GM13976 (cell line): ENCODE data around the gene CAPNS2.

ENCODE experiments used
- DNase-seq: peaks from one replicate; pipeline ENCODE4 v3.0.0; 2012; ENCODE audit warnings: low spot score
- in situ Hi-C: fragments of 300-500 bp; cut with MboI; formaldehyde crosslinking; loops from one replicate; pipeline ENCODE4 v1.12.0; 2022; ENCODE audit warnings: low sequenced_read_pairs, mixed read lengths, inconsistent platforms; ENCODE audit not compliant: unreplicated experiment
- TF ChIP-seq, protein P1 (sequence below): IDR thresholded peaks from 2 replicates; pipeline ENCODE4 v1.5.1; 2012; ENCODE audit warnings: borderline replicate concordance, mild to moderate bottlenecking; ENCODE audit not compliant: insufficient read depth; ENCODE audit errors: extremely low read depth, missing control alignments, control extremely low read depth

The CAPNS2 gene

DNA sequence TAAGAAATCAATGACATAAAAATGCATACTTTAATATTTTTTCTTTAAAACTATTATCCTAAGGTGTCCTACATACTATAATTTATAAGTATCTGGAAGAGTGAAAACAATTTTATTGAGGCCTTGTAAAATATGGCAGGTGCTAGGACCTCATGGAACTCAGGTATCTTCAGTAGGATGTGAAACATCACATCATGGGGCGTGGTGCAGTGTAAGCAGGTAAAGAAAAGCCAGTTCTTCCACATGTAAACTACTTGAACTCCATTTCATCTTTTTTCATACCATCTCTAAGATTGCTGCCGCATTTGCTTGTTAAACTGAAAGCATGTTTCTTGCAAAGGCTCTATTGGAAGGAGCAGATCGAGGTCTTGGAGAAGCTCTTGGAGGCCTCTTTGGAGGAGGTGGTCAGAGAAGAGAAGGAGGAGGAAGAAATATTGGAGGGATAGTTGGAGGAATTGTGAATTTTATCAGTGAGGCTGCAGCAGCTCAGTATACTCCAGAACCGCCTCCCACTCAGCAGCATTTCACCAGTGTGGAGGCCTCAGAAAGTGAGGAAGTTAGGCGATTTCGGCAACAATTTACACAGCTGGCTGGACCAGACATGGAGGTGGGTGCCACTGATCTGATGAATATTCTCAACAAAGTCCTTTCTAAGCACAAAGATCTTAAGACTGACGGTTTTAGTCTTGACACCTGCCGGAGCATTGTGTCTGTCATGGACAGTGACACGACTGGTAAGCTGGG lies at the start of gene CAPNS2:
TSS of gene CAPNS2 (plus strand) at position 253 of the 744 bp plus-strand sequence. CDS start at position 326, 73 bp downstream.
- in situ Hi-C loops, result no loop called here
- TF ChIP-seq, protein P1, sequence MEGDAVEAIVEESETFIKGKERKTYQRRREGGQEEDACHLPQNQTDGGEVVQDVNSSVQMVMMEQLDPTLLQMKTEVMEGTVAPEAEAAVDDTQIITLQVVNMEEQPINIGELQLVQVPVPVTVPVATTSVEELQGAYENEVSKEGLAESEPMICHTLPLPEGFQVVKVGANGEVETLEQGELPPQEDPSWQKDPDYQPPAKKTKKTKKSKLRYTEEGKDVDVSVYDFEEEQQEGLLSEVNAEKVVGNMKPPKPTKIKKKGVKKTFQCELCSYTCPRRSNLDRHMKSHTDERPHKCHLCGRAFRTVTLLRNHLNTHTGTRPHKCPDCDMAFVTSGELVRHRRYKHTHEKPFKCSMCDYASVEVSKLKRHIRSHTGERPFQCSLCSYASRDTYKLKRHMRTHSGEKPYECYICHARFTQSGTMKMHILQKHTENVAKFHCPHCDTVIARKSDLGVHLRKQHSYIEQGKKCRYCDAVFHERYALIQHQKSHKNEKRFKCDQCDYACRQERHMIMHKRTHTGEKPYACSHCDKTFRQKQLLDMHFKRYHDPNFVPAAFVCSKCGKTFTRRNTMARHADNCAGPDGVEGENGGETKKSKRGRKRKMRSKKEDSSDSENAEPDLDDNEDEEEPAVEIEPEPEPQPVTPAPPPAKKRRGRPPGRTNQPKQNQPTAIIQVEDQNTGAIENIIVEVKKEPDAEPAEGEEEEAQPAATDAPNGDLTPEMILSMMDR, result no peak
- no peak for DNase-seq

DNA sequence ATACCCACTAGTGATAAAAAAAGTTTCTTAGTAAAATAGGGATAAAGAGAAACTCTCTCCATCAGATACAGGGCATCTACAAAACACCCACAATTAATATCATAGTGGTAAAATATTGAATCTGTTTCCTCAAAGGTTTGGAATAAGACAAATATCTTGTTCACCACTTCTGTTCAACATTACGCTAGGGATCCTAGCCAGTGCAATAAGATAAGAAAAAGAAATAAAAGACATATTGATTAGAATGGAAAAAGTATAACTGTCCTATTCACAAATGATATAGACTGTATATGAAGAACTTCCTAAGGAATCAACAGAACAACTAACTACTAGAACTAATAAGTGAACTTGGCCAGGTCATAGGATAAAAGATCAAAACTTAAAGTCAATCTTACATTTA lies 44.7 kb upstream of the CAPNS2 start:
- TF ChIP-seq, protein P1, result no peak
- in situ Hi-C loops, result no loop called here
- DNase-seq, result no peak

DNA sequence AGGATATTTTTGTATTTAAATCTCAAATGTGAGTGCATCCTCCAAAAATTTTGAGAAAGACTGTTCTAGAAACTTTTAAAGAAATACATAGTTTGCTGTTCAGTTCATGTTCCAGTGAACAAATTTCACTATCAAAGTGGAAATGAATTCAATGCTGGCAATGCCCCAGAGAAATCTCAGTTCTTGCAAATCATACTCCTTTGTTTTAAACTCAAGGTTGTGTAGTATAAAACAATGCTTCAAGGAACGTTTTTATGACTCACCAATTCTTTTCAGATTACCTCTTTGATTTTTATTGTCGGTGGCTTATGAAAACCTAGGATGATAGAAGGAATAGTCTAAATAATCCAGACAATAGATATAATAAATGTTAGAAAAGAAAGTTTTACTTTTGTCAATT lies 40.0 kb upstream of the CAPNS2 start:
- in situ Hi-C loops, result no loop called here
- no peak for DNase-seq
- TF ChIP-seq, protein P1, result no peak

DNA sequence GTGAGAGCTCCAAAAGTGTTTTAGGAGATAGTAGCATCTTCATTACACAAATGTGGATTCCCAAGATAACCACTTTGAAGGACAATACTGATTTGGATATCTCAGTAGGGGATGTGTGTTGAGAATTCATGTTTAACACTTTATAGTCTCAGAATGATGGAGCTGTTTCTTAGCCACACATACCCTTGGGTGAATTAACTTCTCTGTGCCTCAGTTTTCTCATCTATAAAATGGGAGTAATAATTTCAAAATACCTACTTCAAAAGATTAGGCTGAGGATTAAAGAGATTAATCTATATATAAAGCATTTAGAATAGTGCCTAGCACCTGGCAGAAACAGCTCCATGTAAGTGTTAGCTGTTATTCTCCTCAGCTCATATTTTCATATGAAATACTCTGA lies 38.6 kb upstream of the CAPNS2 start:
- in situ Hi-C loops, result no loop called here
- no peak for DNase-seq
- TF ChIP-seq, protein P1, result no peak

DNA sequence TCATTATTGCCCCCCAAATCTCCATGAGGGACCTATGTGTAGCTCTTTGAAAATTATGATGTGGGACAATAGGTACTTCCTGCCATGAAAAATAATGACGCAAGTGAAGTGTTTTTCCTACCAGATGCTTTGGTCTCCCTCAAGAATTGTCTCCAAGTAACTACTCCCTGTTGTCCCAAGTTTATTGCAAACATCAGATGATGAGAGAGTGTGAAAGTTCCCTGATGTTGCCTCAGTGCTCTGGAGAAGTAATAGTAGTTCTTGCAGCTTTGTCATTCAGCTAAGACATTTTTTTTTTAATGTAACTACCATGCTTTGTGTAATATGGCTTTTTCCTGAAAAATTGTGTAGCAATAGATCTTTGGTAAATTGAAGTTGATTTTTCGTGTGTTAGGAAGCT lies 37.5 kb upstream of the CAPNS2 start:
- no peak for DNase-seq
- TF ChIP-seq, protein P1, result no peak
- in situ Hi-C loops, result no loop called here

DNA sequence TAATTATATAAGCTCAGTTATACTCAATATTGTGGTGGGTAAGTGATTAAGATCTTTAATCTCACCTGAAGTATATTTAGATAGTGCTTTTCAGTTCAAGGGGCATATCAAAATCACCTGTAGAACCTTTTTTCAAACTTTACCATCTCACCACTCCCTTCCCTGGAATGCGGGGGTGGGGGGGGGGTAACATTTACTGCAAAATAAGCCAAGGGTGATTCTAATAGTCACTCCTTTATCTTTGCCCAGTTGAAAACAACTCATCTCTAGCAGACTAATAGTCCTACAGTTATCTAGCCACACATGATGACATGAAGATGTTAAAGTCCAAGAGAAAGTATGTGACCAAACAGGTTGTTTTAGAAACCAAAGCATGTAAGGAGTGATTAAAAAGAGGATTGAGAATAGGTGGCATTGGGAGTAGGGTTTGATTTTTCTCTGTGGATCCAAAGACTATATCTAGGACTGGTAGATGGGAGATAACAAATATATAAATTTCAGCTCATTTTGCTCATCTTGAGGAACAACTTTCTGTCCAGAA lies 36.1 kb upstream of the CAPNS2 start:
- TF ChIP-seq, protein P1, result no peak
- no peak for DNase-seq
- in situ Hi-C loops, result no loop called here
